Measurements from ENCODE around the gene THBS3.

THBS3 gene

GRCh38 chr1:155207806-155208540 is at the start of gene THBS3:
TSS of gene THBS3 (minus strand) at chr1:155207897. CDS start at chr1:155207876, 21 bp downstream.
- no peak for DNase-seq (ENCODE audit: low read depth)
- TF ChIP-seq CTCF (IDR thresholded peaks at IDR 0.05; ENCODE audit: low read depth, low read length, missing control alignments), result no peak
- peak within 1 kb of the TSS; percentile 94 for H3K4me3 ChIP-seq (ENCODE audit: low read depth, low read length)

GRCh38 chr1:155256058-155256852 is 48.6 kb upstream of the THBS3 start:
- H3K4me3 ChIP-seq (ENCODE audit: low read depth, low read length), result no peak overlapping the region
- no peak for DNase-seq (ENCODE audit: low read depth)
- TF ChIP-seq CTCF (IDR thresholded peaks at IDR 0.05; ENCODE audit: low read depth, low read length, missing control alignments), result no peak

- TF ChIP-seq CTCF (IDR thresholded peaks at IDR 0.05; ENCODE audit: low read depth, low read length, missing control alignments), result no peak
- no peak for DNase-seq (ENCODE audit: low read depth)
Observed at GRCh38 chr1:155255243-155256007, 47.7 kb upstream of the THBS3 start, which contains the start of gene ENTREP3. TSS of gene ENTREP3 (minus strand) at chr1:155255483. CDS start at chr1:155254877, 606 bp downstream.

GRCh38 chr1:155254714-155255242 is 47.1 kb upstream of the THBS3 start:
- TF ChIP-seq CTCF (IDR thresholded peaks at IDR 0.05; ENCODE audit: low read depth, low read length, missing control alignments), result no peak
- DNase-seq (ENCODE audit: low read depth), result no peak
- H3K4me3 ChIP-seq (ENCODE audit: low read depth, low read length), result peak overlapping the region; percentile 59

More at GRCh38 chr1:155255243-155256007, 47.7 kb upstream of the THBS3 start, which contains the start of gene ENTREP3:
- H3K4me3 ChIP-seq (ENCODE audit: low read depth, low read length), result peak within 1 kb of the TSS; percentile 59

GRCh38 chr1:155254228-155254713 is 46.6 kb upstream of the THBS3 start:
- no peak for TF ChIP-seq CTCF (IDR thresholded peaks at IDR 0.05; ENCODE audit: low read depth, low read length, missing control alignments)
- DNase-seq (ENCODE audit: low read depth), result no peak
- H3K4me3 ChIP-seq (ENCODE audit: low read depth, low read length), result peak overlapping the region; percentile 59

- TF ChIP-seq CTCF (IDR thresholded peaks at IDR 0.05; ENCODE audit: low read depth, low read length, missing control alignments), result no peak
- DNase-seq (ENCODE audit: low read depth), result no peak
- H3K4me3 ChIP-seq (ENCODE audit: low read depth, low read length), result no peak overlapping the region; the same call in 1 of the 2 replicates
Observed at GRCh38 chr1:155253797-155254196, 46.1 kb upstream of the THBS3 start.

Data from GM12864 (cell line).